ENCODE measurements around the gene SRSF8.
"Not testable (repeated sequence)": the region's sequence is repeated elsewhere in the genome, so short reads cannot be mapped to it uniquely, and the experiment has no call there.

Gene SRSF8

GRCh38 chr11:95098826-95099225 lies 32.1 kb downstream of the SRSF8 start:
- no peak for FAIRE-seq

- FAIRE-seq = no peak
Observed at GRCh38 chr11:95100191-95100648, 33.5 kb downstream of the SRSF8 start.

DNA sequence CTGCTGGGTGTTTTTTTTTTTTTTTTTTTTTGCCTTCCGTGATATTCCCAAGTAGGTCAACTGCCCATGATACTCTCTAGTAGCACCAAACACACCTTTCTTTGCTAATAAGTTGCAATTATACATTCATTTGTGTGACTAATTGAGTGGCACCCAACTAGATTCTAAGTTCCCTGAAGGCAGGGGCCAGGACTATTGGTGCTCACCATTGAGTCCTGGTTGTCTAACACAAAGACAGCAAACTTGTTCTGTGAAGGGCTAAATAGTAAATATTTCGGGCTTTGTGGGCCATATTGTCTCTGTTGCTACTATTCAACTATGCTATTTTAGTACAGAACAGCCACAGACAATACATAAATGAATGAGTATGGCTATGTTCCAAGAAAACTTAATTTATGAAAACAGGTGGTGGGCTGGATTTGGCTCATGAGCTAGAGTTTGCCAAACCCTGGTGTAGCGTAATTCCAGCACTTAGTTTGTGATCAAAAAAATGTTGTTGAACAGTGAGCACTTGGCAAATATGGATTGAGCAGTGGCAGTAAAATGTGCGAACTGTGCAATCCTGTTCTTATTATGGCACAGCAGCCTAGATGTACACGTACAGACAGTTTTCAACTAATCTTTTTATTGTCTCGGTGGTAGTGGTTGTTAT lies 34.3 kb downstream of the SRSF8 start:
- FAIRE-seq = no peak

DNA sequence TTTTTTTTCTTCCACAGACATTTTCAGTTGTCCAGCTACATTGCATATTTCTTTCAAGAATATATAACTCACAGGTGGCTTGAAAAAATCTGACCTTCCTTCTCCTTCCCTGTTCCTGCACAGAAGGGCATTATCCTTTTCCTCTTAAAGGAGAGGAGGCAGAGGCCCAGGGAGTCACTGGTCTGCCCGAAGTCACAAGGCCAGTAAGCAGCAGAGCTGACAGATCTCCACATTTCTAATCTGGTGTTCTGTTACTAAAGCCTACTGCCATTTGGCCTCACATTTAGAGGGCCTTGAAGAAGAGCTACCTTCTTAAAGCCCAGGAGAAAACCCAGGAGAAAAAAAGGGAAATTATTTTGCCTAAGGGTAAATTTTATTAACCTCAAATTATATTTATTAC lies 35.2 kb downstream of the SRSF8 start:
- FAIRE-seq = no peak

GRCh38 chr11:95102733-95103132 lies 36.0 kb downstream of the SRSF8 start:
- no peak for FAIRE-seq

GRCh38 chr11:95103701-95104100 lies 37.0 kb downstream of the SRSF8 start:
- FAIRE-seq = no peak

- FAIRE-seq = no peak
Observed at GRCh38 chr11:95104121-95104830, 37.6 kb downstream of the SRSF8 start.

DNA sequence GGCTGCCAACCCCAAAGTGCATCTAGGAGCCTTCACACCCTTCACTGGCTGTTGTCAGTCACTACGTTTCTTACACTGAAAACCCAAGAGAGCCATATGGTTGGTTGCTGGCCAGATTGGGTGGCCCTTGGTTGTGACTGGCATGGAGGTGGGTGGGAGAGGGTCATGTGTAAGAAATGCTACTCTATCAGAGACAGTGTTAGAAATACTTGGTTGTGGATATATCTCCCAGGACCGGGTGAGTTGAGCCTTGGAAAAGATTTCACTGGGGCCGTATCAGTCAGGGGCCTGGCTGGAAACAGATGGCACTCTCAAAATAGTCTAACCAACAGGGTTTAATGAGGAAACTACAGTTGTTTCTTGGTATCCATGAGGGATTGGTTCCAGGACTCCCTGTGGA lies 38.1 kb downstream of the SRSF8 start:
- no peak for FAIRE-seq

DNA sequence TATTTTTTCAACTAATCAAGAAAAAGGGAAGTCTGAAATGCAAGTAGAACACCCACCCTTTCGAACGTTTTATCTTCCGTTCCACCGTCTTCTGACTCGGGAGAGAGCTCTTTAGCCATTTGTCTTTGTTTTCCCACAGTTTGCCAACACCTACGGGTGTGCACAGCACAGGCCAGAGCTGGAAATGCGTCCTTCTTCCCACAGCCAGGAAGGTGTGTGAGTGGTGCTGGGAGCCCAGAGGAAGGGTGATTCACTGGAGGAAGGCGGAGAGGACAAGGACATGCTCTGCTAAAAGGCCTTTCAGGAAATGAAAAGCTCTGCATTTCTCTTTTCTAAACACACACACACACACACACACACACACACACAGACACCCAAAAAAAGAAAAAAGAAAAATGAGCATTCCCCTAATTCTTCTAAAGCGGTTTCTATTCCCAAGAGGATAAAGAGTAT lies 41.5 kb downstream of the SRSF8 start:
- no peak for FAIRE-seq

- no peak for FAIRE-seq
Observed at GRCh38 chr11:95108671-95109551, 42.2 kb downstream of the SRSF8 start.

DNA sequence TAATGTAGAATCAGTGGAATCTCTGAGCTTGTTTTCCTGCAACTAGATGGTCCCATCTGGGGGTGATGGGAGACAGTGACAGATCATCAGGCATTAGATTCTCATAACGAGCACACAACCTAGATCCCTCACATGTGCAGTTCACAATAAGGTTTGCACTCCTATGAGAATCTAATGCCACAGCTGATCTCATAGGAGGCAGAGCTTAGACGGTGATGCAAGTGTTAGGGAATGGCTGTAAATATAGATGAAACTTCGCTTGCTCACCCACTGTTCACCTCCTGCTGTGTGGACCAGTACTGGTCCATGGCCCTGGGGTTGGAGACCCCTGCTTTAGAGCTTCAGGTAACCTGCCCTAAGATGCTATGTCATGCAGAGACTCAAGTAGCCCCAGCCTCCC lies 44.8 kb downstream of the SRSF8 start:
- not testable (repeated sequence) for FAIRE-seq

- no peak for FAIRE-seq
Observed at GRCh38 chr11:95111923-95112540, 45.3 kb downstream of the SRSF8 start.

- no peak for FAIRE-seq
Observed at GRCh38 chr11:95115597-95115996, 48.9 kb downstream of the SRSF8 start.

DNA sequence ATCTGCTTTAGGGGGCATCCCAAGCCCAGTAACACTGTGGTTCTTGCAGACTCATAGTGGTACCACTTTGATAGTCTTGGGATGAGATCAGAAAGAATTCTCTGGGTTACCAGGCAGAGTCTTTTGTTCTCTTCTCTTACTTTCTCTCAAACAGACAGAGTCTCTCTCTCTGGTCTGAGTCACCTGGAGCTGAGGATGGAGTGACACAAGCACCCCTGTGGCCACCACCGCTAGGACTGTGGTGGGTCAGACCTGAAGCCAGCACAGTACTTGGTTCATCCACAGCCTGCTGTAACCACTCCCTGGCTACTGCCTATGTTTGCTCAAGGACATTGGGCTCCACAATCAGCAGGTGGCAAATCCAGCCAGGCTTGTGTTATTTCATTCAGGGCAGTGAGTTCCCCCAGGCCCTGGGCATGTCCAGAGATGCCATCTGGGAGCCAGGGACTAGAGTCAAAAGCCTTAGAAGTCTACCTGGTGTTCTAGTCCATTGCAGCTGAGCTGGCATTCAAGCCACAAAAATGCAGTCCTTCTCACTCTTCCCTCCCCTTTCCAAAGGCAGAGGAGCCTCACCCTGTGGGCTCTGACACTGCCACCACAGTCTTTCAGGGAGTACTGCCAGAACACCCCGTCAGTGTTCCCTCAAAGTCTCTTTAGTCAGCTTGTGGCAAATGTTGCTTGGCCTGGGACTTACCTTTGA lies 52.8 kb downstream of the SRSF8 start:
- no peak for FAIRE-seq
